Loucy (cell line): ENCODE results near the gene HOXA2.
A peak's percentile ranks its signal among the peaks of the same experiment; 100 is the strongest.

Experiments
- H2AFZ ChIP-seq: fragments of 200-600 bp; sonication (generic); 2 replicates; pipeline ENCODE4 v1.6.0; 2016; ENCODE audit warnings: antibody characterized with exemption, mild to moderate bottlenecking, low read length, moderate library complexity
- H3F3A ChIP-seq: fragments of 200-600 bp; 2 replicates; pipeline ENCODE4 v1.6.0; 2016; ENCODE audit warnings: antibody characterized with exemption, low read depth, mild to moderate bottlenecking
- H3K27me3 ChIP-seq: fragments of 200-600 bp; sonication (generic); 2 replicates; pipeline ENCODE4 v1.6.1; 2014; ENCODE audit warnings: low read length, mild to moderate bottlenecking; ENCODE audit not compliant: insufficient read depth, poor library complexity, severe bottlenecking
- H3K36me3 ChIP-seq: fragments of 200-600 bp; sonication (generic); 2 replicates; pipeline ENCODE4 v1.6.1; 2016; ENCODE audit warnings: low read length; ENCODE audit not compliant: insufficient read depth
- H3K4me1 ChIP-seq: fragments of 200-600 bp; sonication (generic); 2 replicates; pipeline ENCODE4 v1.5.1; 2014; ENCODE audit warnings: low read length, mild to moderate bottlenecking; ENCODE audit not compliant: insufficient read depth, poor library complexity, severe bottlenecking
- H3K4me2 ChIP-seq: fragments of 200-600 bp; sonication (generic); 2 replicates; pipeline ENCODE4 v1.6.0; 2014; ENCODE audit warnings: antibody characterized with exemption, low read length, low read depth, mild to moderate bottlenecking; ENCODE audit not compliant: poor library complexity, severe bottlenecking
- H3K4me3 ChIP-seq: fragments of 200-600 bp; sonication (generic); 2 replicates; pipeline ENCODE4 v1.5.1; 2014; ENCODE audit warnings: low read length, mild to moderate bottlenecking, mixed read lengths; ENCODE audit not compliant: poor library complexity, severe bottlenecking
- H3K79me2 ChIP-seq: fragments of 200-600 bp; sonication (generic); 2 replicates; pipeline ENCODE4 v1.6.1; 2014; ENCODE audit warnings: low read length; ENCODE audit not compliant: insufficient read depth
- H3K9ac ChIP-seq: fragments of 200-600 bp; sonication (generic); 2 replicates; pipeline ENCODE4 v1.6.0; 2014; ENCODE audit warnings: mild to moderate bottlenecking, low read depth, low read length, moderate library complexity; ENCODE audit not compliant: poor library complexity, severe bottlenecking
- H3K9me2 ChIP-seq: fragments of 200-600 bp; sonication (generic); replicated peaks from 2 replicates; pipeline ENCODE4 v1.6.1; 2016; ENCODE audit warnings: low read depth, low read length, mixed read lengths
- H3K9me3 ChIP-seq: fragments of 200-600 bp; sonication (generic); 2 replicates; pipeline ENCODE4 v1.6.1; 2014; ENCODE audit warnings: mild to moderate bottlenecking, antibody characterized with exemption, low read length, low read depth; ENCODE audit not compliant: insufficient read depth
- H4K20me1 ChIP-seq: fragments of 200-600 bp; sonication (generic); 2 replicates; pipeline ENCODE4 v1.6.0; 2014; ENCODE audit warnings: antibody characterized with exemption, low read length, mild to moderate bottlenecking; ENCODE audit not compliant: insufficient read depth, poor library complexity, severe bottlenecking
- EZH2phosphoT487 ChIP-seq: fragments of 200-600 bp; IDR thresholded peaks from 2 replicates; pipeline ENCODE4 v1.6.1; 2018; ENCODE audit warnings: antibody characterized with exemption, mild to moderate bottlenecking, moderate library complexity, borderline replicate concordance
- TF ChIP-seq, protein P1 (sequence below): fragments of 200-600 bp; sonication (generic); conservative IDR thresholded peaks from 2 replicates; pipeline ENCODE4 v1.5.1; 2014; ENCODE audit warnings: mild to moderate bottlenecking, antibody characterized with exemption, low read length

The HOXA2 gene

DNA sequence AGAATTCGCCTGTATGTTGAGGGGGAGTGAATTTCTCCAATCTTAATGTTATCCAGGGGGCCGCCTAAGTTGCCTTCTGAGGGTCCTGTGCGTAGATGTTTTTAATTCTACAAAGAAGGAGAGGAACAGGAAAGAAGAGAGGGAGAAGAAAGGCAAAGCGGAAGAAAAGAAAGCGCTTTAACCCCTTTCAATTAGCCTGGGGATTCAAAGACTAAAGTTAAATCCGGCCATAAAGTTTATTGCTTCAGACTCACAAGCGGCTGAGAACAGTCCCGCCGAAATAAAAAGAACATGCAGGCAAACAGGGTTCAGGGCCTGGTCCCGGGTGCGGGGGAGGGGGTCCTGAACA is 36.5 kb upstream of the HOXA2 start:
- Histone ChIP-seq H3K4me3 (peak overlapping the region; percentile 94), H3K4me1 (peaks cover 81% of the 10 kb centered on the region), H3K79me2 (peaks cover 100% of the 10 kb centered on the region), H4K20me1 (peaks cover 95% of the 10 kb centered on the region), H3F3A (peaks cover 4% of the 10 kb centered on the region), H3K4me2 (peak overlapping the region; percentile 91), H3K9ac (peak overlapping the region; percentile 68), H3K9me3 (no peaks in the 10 kb centered on the region), H3K9me2 (no peaks in the 10 kb centered on the region), H2AFZ (no peak overlapping the region), H3K27me3 (no peaks in the 10 kb centered on the region), H3K36me3 (peaks cover 59% of the 10 kb centered on the region)
- TF ChIP-seq, protein P1, sequence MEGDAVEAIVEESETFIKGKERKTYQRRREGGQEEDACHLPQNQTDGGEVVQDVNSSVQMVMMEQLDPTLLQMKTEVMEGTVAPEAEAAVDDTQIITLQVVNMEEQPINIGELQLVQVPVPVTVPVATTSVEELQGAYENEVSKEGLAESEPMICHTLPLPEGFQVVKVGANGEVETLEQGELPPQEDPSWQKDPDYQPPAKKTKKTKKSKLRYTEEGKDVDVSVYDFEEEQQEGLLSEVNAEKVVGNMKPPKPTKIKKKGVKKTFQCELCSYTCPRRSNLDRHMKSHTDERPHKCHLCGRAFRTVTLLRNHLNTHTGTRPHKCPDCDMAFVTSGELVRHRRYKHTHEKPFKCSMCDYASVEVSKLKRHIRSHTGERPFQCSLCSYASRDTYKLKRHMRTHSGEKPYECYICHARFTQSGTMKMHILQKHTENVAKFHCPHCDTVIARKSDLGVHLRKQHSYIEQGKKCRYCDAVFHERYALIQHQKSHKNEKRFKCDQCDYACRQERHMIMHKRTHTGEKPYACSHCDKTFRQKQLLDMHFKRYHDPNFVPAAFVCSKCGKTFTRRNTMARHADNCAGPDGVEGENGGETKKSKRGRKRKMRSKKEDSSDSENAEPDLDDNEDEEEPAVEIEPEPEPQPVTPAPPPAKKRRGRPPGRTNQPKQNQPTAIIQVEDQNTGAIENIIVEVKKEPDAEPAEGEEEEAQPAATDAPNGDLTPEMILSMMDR, result no peak
- no peak for TF ChIP-seq EZH2phosphoT487

DNA sequence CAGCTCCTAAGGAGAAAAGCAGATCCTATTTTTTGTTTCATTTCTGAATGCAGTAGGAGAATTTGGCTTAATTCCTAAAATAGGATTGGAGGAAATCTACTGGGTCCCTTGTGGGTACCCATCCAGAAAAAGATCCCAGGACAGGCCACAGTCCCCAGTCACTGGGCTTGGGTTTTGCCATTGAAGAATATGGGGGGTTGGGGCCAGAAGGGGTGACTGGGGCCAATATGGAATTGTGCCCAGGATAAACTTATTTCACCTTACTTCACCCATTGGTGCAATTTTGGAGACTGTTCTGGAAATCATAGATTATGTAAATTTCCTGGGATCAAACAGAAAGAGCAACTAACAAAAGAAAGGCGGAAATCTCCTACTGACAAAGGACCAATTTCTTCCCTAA is 36.0 kb upstream of the HOXA2 start:
- no peaks in the 10 kb centered on the region for H3K9me2 ChIP-seq
- peaks cover 80% of the 10 kb centered on the region for H3K4me1 ChIP-seq
- H3K9ac ChIP-seq, result peak overlapping the region; percentile 68
- TF ChIP-seq EZH2phosphoT487, result no peak
- TF ChIP-seq, protein P1, result no peak
- H3K79me2 ChIP-seq, result peaks cover 100% of the 10 kb centered on the region
- H3K36me3 ChIP-seq, result peaks cover 59% of the 10 kb centered on the region
- H3K4me3 ChIP-seq, result peak overlapping the region; percentile 94
- peaks cover 4% of the 10 kb centered on the region for H3F3A ChIP-seq
- H3K9me3 ChIP-seq, result no peaks in the 10 kb centered on the region
- peak overlapping the region; percentile 91 for H3K4me2 ChIP-seq
- no peak overlapping the region for H2AFZ ChIP-seq
- H4K20me1 ChIP-seq, result peaks cover 95% of the 10 kb centered on the region
- no peaks in the 10 kb centered on the region for H3K27me3 ChIP-seq

DNA sequence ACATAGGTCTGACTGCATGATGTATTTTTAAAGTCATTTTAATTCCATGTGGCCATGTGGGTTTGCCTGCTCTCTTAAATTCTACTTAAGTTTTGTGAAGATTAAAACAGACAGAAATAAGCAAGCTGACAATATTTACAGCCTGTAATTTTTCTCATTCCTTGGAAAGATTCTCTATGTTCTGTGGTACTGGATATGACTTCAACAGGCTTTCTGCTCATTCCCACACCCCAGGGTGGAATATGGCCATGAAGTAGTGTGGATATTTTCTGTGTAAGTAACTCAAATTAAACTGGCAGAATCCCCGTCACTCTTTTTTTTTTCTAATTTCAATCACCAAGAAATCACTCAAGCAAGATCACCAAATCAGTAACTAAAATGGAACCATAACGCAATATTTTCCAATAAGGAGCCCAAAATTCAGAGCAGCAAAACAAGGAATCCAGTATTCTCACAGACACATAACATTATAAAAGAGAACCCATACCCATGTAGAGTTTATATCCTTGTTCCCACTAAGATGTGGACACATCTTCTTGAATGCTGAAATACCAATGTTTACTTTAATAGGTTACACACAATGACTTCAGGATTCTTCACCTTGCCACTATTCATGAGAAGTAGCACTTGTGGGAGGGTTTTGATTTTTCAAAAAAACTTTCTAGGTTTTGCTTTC is 35.3 kb upstream of the HOXA2 start:
- Histone ChIP-seq H4K20me1 (peaks cover 95% of the 10 kb centered on the region), H3F3A (peaks cover 4% of the 10 kb centered on the region), H3K9me3 (no peaks in the 10 kb centered on the region), H3K4me1 (peaks cover 83% of the 10 kb centered on the region), H3K4me3 (peak overlapping the region; percentile 94), H3K9ac (peak overlapping the region; percentile 68), H3K9me2 (no peaks in the 10 kb centered on the region), H3K27me3 (no peaks in the 10 kb centered on the region), H3K4me2 (peak overlapping the region; percentile 91), H3K36me3 (peaks cover 59% of the 10 kb centered on the region), H2AFZ (no peak overlapping the region), H3K79me2 (peaks cover 100% of the 10 kb centered on the region)
- TF ChIP-seq, protein P1, result no peak
- TF ChIP-seq EZH2phosphoT487, result no peak
